ENCODE results near the gene COMMD2. TPM values are rescaled to one million over a fixed set of nuclear protein-coding genes. Genes with fewer than 3 reads are reported as not detected.
A peak's percentile ranks its signal among the peaks of the same experiment; 100 is the strongest.

Gene COMMD2
- 30.8 and 38.1 TPM in 2 replicates for total RNA-seq

DNA sequence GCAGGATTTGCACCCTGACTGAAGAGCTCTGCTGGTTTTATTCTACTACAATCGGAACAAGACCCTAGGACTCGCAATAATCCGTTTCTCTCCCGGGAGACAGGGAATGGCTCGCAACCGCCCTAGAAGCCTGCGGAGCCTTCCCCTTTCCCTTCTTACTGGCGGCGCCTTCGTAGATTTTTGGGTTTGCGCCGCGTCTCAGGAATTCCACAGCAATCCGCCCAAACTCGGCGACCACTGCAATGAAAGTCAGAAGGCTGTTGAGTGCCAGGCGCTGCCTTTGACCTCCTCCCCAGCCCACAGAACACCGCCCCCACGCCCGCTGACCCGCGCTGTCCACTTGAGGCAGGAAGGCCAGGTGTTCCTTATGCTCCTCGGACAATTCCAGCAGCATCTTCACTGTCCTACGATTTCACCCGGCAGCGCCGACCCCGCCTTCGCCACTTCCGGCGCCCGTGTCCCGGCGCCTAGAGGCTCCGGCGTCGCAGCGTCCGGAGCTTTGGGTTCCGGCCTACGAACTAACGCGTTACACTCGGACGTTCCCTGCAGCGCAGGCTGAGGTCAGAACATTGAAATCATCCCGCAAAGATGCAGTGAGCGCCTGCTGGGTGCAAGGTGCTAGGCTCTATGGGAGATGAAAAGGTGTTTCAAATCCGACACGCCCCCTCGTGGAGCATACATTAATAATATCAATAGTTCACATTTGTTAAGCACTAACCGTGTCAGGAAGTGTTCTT lies at the start of gene COMMD2:
TSS of gene COMMD2 (minus strand) at position 439 of the 737 bp plus-strand sequence. CDS start at position 394, 45 bp downstream.
- DNase-seq: peak; percentile 86

DNA sequence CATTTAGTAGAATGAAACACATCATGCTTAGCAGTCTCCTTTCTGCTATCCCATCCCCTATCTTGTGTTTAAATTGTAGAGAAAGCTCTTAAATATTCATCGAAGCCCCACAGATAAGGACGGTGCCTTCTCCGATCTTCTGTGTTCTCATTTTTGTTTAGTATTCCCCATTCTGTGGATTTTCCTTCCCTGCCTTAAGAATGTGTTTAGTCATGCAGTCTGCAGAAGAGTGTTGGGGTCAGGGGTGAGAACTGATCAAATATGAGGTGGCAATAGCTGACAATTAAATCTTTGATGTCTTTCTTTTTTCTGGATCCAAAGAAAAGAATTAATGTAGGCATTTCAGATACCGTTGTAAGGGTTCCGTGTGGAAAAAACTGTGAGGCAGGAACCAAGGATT lies 49.4 kb upstream of the COMMD2 start:
- DNase-seq: no peak

DNA sequence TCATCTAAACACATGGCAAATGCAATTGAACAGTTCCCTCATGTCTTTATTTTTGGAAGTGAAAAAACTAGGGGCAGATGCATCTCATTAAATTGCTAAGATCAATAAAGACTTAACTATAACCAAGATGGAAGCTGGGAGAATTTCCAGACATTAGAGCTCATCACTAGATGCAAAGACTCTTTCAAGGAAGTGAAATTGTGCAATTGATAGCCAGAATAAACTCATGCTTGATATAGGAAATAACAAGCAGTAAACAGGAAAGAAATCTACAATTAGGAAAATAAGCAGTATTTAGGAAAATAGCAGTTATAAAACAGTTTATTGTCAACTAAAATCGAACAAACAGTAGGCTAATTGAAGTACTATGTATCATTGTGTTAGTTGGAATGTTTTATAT lies 48.9 kb upstream of the COMMD2 start:
- DNase-seq: no peak

- DNase-seq: no peak
These were observed 48.4 kb upstream of the COMMD2 start for GRCh38 chr3:149800693-149801092.

DNA sequence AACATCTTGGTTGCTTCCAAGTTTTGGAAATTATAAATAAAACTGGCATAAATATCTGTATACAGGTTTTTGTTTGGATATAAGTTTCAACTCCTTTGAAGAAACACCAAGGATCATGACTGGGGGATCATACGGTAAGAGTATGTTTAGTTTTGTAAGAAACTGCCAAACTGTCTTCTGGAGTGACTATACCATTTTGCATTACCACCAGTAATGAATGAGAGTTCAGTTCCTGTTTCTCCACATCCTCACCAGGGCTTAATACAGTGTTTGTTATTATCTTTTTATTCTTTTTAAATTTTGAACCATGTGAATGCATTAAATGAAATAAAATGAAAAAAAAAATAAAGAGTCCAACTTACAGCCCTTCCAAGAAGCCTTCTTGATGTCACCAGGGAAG lies 43.7 kb upstream of the COMMD2 start:
- no peak for DNase-seq

GRCh38 chr3:149792452-149793270 lies 40.4 kb upstream of the COMMD2 start, which contains the start of gene ANKUB1:
TSS of gene ANKUB1 (minus strand) at chr3:149792554. CDS start at chr3:149792366, 188 bp downstream.
- DNase-seq: no peak

DNA sequence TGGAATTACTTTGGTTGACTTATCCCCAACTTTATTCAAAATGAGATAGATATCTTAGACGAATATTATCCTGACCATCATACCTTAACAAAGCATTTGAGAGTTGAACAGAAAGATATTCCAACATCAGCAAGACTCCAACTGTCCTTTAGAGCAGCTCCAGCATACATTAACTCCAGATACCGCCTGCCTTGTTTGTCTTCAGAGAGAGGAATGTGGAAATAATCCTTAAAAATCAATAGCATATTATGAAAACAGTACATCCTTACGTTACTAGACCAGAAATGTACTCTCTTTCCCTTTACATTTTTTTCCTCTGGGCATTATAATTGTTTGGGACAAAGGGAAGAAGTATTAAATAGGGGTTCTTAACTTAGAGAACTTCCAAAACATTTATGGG lies 38.4 kb upstream of the COMMD2 start:
- no peak for DNase-seq

- no peak for DNase-seq
These were observed 38.0 kb upstream of the COMMD2 start for GRCh38 chr3:149790268-149790667.

DNA sequence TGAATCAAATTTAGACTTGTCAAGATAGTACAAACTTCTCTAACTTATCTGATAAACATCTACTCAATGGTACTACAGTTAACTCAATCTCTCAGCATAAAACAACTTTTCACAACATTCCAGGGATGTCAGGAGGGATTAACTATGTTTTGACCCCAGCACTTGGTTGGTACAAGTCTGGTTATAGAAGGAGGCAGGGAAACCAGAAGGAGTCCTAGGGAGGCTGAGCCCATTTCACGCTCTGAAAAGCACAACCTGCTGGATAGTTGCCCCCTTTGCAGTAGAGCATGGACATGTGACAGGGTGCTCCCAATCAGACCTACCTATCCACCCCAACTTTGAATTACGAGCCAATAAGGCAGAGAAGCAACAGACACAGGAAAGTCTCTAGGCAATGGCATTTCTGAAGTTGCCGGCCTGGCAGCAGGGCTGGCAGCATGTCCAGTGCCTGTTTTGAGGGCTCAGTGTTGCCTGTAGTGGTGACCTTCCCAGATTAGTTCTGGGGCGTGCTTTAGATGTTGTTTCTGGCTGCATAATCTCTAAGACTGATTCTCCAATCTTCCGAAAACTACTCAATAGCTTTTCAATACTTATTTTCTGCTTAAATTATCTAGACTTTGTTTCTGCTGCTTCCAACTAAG lies 31.9 kb upstream of the COMMD2 start:
- no peak for DNase-seq

GRCh38 chr3:149783576-149783975 lies 31.3 kb upstream of the COMMD2 start:
- DNase-seq: peak; percentile 8

DNA sequence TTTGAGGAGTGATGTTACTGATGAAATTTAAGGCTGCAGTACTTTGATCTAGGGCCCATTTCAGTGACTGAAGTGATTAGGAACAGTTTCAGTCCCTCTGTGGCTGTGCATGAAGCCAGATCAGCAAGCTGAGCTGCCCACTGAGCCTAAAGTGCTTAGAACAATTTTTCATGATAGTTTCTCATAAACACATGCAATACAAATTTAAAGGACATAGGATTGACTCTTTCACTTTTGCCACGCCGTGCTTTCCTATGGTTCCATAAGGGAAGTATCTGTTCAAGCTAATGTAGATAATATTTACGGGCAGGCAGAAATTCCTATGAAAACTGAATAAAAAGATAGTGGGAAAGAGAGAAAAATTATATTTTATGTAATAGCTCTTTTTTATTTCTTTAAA lies 29.5 kb upstream of the COMMD2 start:
- DNase-seq: no peak

GRCh38 chr3:149781211-149781610 lies 28.9 kb upstream of the COMMD2 start:
- DNase-seq: peak; percentile 10

DNA sequence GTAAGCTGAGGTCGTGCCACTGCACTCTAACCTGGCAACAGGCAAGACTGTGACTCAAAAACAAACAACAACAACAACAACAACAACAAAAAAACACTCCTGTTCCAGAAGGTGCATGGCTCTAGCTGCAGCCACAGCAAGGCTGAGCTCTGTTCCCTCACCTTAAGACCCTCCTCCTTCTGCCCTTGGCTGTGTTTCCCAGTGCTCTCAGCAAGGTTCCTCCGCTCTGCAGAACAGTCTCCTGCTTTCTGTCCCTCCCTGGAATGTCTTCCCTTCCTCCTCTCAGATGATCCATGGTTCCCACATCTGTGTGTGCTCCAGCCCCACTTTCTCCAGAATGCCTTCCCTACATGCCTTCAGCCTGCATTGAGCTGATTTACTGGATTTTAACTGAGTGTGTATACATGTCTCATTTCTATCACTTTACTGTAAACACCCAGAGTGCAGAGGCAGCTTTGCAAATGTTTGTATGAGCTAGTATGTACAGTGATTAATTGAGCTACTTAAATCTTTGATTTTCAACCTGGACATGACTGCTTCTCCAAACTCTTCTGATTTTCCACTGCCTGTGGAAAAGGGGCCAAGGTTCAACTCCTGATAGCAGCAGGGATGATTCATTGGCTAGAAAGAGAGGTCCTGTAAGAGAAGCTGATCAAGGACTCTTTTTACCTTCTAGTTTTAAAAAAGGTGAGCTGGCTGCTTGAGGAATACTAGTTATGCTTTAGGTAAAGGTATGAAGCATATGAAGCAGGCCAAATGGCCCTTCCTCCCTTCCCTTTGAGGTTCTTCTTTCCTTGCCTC lies 25.3 kb upstream of the COMMD2 start:
- no peak for DNase-seq

DNA sequence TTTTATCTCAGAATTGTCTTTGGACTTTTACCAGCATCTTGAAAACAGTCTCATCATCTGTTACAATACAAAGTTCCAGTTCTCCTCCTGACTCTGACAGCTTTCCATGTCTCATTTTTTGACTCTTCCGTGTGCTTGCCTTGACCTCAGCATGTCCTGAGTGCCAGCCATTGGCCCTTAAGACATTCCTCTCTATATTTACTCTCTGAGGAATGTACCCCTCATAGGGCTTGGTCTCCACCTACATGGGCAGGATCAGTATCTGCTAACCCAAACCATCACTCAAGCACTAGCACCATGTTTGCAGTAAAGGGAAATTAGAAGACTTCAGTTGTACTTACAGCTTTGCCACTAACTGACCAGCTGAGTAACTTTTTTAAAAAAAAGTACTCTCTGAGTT lies 23.9 kb upstream of the COMMD2 start:
- DNase-seq: no peak

GRCh38 chr3:149772861-149773260 lies 20.6 kb upstream of the COMMD2 start:
- DNase-seq: no peak

- DNase-seq: peak; percentile 74
These were observed 19.5 kb upstream of the COMMD2 start for GRCh38 chr3:149771652-149772271.

- no peak for DNase-seq
These were observed 18.0 kb upstream of the COMMD2 start for GRCh38 chr3:149770246-149770645.

DNA sequence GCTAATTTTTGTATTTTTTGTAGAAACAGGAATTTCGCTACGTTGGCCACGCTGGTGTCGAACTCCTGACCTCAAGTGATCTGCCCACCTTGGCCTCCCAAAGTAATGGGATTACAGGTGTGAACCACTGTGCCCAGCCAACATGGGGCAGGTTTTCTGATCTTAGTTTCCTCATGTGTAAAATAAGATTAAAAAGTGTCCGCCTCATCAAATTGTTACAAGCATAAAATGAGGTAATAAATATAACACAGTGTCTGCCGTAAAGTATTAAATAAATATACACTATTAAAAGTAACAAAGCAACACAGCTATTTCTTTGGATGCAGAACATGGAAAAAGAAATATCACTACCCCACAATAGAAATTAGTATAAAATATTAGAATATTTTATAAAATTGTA lies 16.4 kb upstream of the COMMD2 start:
- DNase-seq: no peak

- DNase-seq: no peak
These were observed 15.4 kb upstream of the COMMD2 start for GRCh38 chr3:149767720-149768119.

DNA sequence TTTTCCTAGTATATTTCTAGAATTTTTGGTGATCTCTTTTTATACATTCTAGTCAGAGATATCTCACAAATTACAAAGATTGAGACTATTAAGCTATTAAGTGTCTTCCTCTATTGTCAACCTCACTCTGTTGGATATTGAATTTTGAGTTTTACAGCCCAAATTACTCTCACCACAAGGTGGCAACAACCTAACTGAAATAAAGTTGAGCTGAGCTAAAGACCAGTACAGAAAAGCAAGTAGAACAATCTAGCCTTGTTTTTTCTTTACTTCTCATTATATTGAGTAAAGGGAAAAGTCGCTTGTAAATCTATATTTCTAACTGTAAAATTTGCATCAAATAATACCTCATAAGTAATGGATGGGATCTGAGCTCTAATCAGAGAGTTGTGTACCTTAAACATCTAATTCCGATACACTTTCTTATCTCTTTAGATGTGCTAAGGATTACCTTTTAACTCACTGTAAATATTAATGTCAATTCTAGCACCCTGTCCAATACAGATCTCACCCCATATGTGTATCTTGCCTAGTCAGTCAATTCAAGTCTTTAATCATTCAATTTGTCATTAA lies 13.6 kb upstream of the COMMD2 start:
- DNase-seq: peak; percentile 57

- DNase-seq: no peak
These were observed 12.0 kb upstream of the COMMD2 start for GRCh38 chr3:149764302-149764701.
